ENCODE data around the gene PPT2.

DNA sequence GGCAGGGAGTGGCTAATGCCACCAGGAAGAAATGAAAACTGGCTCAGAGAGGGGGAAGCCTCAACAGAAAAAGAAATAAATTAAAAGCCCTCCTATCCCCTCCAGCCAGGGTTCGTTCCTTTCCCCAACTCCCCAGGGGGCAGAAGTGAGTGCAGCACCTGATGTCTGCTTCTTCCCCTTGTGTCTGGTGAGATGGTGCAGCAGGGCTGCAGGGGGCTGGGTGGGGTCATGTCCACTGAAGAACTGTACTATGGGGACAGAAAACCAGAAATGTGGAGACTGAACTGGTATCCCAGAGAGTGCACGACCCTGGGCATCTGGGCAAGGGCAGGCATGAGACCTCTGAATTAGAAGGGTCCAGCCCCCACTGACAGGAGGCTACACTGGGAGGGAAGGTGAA, 14.4 kb downstream of the PPT2 start:
- TF ChIP-seq, protein P1, sequence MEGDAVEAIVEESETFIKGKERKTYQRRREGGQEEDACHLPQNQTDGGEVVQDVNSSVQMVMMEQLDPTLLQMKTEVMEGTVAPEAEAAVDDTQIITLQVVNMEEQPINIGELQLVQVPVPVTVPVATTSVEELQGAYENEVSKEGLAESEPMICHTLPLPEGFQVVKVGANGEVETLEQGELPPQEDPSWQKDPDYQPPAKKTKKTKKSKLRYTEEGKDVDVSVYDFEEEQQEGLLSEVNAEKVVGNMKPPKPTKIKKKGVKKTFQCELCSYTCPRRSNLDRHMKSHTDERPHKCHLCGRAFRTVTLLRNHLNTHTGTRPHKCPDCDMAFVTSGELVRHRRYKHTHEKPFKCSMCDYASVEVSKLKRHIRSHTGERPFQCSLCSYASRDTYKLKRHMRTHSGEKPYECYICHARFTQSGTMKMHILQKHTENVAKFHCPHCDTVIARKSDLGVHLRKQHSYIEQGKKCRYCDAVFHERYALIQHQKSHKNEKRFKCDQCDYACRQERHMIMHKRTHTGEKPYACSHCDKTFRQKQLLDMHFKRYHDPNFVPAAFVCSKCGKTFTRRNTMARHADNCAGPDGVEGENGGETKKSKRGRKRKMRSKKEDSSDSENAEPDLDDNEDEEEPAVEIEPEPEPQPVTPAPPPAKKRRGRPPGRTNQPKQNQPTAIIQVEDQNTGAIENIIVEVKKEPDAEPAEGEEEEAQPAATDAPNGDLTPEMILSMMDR (IDR thresholded peaks at IDR 0.05), result no peak
- no peak for TF ChIP-seq POLR2A (IDR thresholded peaks at IDR 0.05)
- no peak for TF ChIP-seq EP300 (IDR thresholded peaks at IDR 0.05)
- no peak for TF ChIP-seq POLR2AphosphoS5 (IDR thresholded peaks at IDR 0.05)

Measured in gastroesophageal sphincter (tissue), 3 donors.